BLaER1 (cell line): ENCODE results near the gene MTMR10.

Experiments used
- H3K27ac ChIP-seq: shearing (Covaris generic); formaldehyde crosslinking; 2 replicates; pipeline ENCODE4 v1.8.1; 2022
- H3K27me3 ChIP-seq: shearing (Covaris generic); formaldehyde crosslinking; 2 replicates; pipeline ENCODE4 v1.8.1; 2022
- H3K36me3 ChIP-seq: shearing (Covaris generic); formaldehyde crosslinking; 2 replicates; pipeline ENCODE4 v1.8.1; 2022
- H3K4me1 ChIP-seq: shearing (Covaris generic); formaldehyde crosslinking; 2 replicates; pipeline ENCODE4 v1.8.1; 2022
- H3K4me2 ChIP-seq: shearing (Covaris generic); formaldehyde crosslinking; 2 replicates; pipeline ENCODE4 v1.8.1; 2022
- H3K4me3 ChIP-seq: shearing (Covaris generic); formaldehyde crosslinking; 2 replicates; pipeline ENCODE4 v1.8.1; 2022
- H3K9ac ChIP-seq: shearing (Covaris generic); formaldehyde crosslinking; 2 replicates; pipeline ENCODE4 v1.8.1; 2022
- H3K9me3 ChIP-seq: shearing (Covaris generic); formaldehyde crosslinking; 2 replicates; pipeline ENCODE4 v1.8.1; 2022
- H4K20me1 ChIP-seq: shearing (Covaris generic); formaldehyde crosslinking; 2 replicates; pipeline ENCODE4 v1.8.1; 2022
- Cebpa-rat ChIP-seq: shearing (Covaris generic); IDR thresholded peaks from 2 replicates; pipeline ENCODE4 v1.8.1; 2022

The MTMR10 gene

DNA sequence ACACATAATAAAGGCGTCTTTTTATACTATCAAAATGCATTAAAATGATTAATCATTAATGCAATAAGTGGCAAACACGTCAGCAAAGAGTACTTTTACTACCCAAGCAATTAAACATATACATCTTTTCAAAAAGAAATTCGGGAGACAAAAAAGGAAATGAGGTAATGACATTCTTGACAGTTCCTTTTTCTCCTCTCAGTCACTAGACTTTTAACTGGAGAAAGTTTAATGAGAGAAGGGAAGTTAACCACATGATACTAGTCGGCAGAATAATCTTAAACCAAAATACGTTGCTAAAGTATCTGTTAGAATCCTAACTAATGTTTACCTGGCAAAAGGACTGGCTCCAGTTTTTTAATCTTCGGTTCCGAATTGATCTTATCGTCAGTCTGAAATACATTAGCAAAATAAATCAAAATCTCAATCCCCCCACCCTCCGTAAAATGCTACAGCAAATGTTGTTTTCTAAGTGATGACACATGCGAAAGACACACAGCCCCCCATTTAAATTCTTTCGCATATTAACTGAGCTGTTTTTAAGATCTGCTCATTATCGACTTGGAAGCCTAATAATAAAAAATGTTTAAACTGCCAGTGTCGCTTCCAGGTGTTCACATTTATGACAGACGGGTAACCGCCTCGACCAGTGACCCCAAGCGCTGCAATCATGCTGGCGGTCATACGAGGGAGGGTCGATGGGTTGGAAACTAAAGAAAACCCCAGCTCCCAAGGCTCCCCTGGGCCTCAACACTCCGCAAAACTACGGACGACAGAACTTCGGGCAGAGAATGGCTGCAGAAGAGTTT, 778 bp downstream of the MTMR10 start:
- H3K36me3 ChIP-seq, result peaks cover 16% of the 10 kb centered on the region
- peaks cover 41% of the 10 kb centered on the region for H4K20me1 ChIP-seq
- peak overlapping the region; percentile 93 for H3K4me2 ChIP-seq
- H3K9me3 ChIP-seq, result no peaks in the 10 kb centered on the region
- peak overlapping the region; percentile 91 for H3K4me3 ChIP-seq
- peaks cover 42% of the 10 kb centered on the region for H3K4me1 ChIP-seq
- no peak for TF ChIP-seq Cebpa-rat
- peak overlapping the region; percentile 95 for H3K9ac ChIP-seq
- no peaks in the 10 kb centered on the region for H3K27me3 ChIP-seq
- H3K27ac ChIP-seq, result peak overlapping the region; percentile 98

DNA sequence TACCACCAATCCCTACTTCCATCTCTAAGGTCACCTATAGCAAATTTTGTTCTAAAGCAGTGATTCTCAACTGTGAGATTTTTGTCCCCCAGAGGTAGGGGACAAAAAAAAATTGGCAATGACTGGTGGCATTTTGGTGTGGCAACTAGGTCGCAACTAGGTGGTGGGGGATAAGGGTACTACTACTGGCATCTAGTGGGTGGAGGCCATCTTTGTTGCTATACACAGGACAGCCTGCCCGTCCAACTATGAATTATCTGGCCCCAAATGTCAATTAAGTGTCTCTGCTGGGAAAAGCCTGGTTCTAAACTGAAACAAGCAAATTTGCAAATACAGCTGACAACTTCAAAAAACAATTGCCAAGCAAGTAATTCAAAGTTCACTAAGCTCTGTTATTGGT, 1.4 kb downstream of the MTMR10 start:
- no peak overlapping the region for H3K27ac ChIP-seq
- peak overlapping the region; percentile 95 for H3K9ac ChIP-seq

DNA sequence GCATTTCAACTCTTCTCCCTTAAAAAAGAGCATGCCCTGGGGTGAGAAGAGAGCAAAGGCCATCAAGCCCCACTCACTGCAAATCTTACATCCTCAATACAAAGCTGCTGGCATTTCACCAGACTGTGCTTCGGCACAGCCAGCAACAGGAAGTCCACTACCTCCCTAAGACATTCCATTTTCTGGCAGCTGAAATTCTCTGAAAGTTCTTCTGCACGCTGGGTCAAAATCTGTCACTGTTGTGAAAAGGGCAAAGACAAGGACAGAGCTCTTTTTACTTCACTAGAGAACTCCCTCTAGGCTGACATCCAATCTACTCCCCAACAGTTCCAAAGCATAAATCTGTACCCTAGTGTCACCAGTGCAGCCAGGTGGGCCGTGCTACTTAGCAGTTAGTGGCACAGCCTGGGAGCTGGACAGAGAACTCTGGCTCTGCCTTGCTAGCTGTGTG, 6.3 kb downstream of the MTMR10 start:
- Histone ChIP-seq H3K27ac (no peak overlapping the region), H3K4me3 (no peak overlapping the region), H3K36me3 (peaks cover 62% of the 10 kb centered on the region), H3K4me1 (peaks cover 54% of the 10 kb centered on the region), H3K4me2 (peak overlapping the region; percentile 63), H3K9ac (peak overlapping the region; percentile 26; the same call in 1 of the 2 replicates), H4K20me1 (peaks cover 84% of the 10 kb centered on the region), H3K27me3 (no peaks in the 10 kb centered on the region), H3K9me3 (no peaks in the 10 kb centered on the region)
- TF ChIP-seq Cebpa-rat, result no peak

More for the DNA sequence above, 1.4 kb downstream of the MTMR10 start:
- H3K36me3 ChIP-seq, result peaks cover 22% of the 10 kb centered on the region
- H4K20me1 ChIP-seq, result peaks cover 47% of the 10 kb centered on the region
- H3K27me3 ChIP-seq, result no peaks in the 10 kb centered on the region
- H3K4me2 ChIP-seq, result peak overlapping the region; percentile 93
- H3K9me3 ChIP-seq, result no peaks in the 10 kb centered on the region
- no peak for TF ChIP-seq Cebpa-rat
- H3K4me3 ChIP-seq, result peak overlapping the region; percentile 91
- H3K4me1 ChIP-seq, result peaks cover 48% of the 10 kb centered on the region

DNA sequence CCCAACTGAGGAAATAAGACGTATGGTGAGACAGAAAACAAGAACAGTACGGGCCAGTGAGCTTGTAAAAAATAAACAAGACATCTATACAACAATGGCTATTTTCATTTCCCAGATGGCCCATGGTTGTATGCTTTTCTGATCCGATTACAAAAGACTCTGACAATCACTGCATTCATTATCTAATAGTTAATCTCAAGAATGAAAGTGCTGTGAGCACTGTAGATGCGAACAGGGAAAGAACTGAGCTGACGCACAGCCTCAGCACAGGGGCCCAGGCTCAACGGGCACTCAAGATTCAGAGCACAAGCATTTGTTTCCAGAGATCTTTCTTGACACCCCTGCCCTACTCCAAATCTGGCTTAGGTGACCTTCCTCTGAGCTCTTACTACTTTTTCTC, 6.9 kb downstream of the MTMR10 start:
- Histone ChIP-seq H3K4me3 (no peak overlapping the region), H3K9ac (peak overlapping the region; percentile 26; the same call in 1 of the 2 replicates), H3K27me3 (no peaks in the 10 kb centered on the region), H3K36me3 (peaks cover 68% of the 10 kb centered on the region), H3K9me3 (no peaks in the 10 kb centered on the region), H3K4me2 (peak overlapping the region; percentile 63), H4K20me1 (peaks cover 84% of the 10 kb centered on the region), H3K4me1 (peaks cover 54% of the 10 kb centered on the region), H3K27ac (no peak overlapping the region)
- no peak for TF ChIP-seq Cebpa-rat

DNA sequence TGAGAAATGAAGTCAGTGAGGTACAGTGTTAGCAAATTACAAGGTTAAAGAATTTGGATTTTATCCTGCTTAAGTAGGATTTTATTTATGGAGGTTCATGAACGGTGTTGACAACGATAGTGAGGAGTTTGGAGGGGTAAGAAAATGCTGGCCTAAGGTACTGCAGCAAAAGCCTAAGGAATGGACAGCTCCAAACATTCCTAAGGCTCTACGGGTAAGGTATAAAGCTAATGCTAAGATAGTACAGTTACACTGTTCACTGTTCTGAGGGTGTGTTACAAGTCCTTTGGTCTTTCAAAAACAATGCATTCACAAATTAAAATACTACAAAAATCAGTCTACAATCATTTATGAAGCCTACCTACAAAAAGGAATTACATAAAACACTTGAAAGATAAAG, 7.3 kb downstream of the MTMR10 start:
- no peak overlapping the region for H3K27ac ChIP-seq

DNA sequence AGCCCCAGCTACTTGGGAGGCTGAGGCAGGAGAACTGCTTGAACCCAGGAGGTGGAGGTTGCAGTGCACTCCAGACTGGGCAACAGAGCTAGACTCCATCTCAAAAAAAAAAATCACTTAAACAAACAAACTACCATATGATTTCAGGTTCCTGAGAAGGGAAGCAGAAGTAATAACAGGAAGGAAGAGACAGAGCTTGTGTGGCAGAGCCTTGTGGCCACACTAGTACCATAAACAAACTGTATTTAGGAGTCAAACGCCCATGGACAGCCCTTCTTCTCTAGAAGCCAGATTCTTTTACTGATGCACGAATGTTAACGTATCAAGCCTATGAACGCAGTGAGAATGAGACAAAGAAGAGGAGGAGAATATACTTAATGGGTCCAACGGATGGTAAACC, 12.0 kb downstream of the MTMR10 start:
- Histone ChIP-seq H3K4me3 (no peak overlapping the region), H3K27me3 (no peaks in the 10 kb centered on the region), H3K9me3 (no peaks in the 10 kb centered on the region), H3K36me3 (peaks cover 77% of the 10 kb centered on the region), H3K27ac (no peak overlapping the region), H3K9ac (no peak overlapping the region), H4K20me1 (peaks cover 83% of the 10 kb centered on the region), H3K4me2 (peak overlapping the region; percentile 35), H3K4me1 (peaks cover 25% of the 10 kb centered on the region)
- no peak for TF ChIP-seq Cebpa-rat

More for the DNA sequence above, 7.3 kb downstream of the MTMR10 start:
- H3K36me3 ChIP-seq, result peaks cover 72% of the 10 kb centered on the region
- H3K27me3 ChIP-seq, result no peaks in the 10 kb centered on the region
- no peak for TF ChIP-seq Cebpa-rat
- H3K4me1 ChIP-seq, result peaks cover 54% of the 10 kb centered on the region
- H3K9ac ChIP-seq, result no peak overlapping the region
- no peaks in the 10 kb centered on the region for H3K9me3 ChIP-seq
- peak overlapping the region; percentile 63 for H3K4me2 ChIP-seq
- no peak overlapping the region for H3K4me3 ChIP-seq
- peaks cover 86% of the 10 kb centered on the region for H4K20me1 ChIP-seq

DNA sequence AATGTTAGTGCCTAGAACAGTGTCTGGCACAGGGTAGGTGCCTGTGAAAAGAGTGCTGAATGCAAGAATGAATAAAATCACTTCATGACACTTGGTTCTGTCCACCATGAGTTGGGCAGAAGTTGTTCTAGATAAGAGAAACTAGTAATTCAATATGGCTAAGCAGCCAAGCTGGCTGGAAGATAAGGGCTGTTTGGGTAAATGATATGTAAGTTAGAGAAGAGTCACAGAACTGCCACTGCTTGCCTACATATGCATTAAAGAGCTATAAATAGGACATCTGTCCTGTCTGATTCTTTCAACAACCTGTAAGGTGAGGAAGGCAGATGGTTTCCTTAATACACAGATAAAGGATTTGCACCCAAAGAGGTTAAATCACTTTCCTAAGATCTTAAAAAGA, 13.1 kb downstream of the MTMR10 start:
- Histone ChIP-seq H4K20me1 (peaks cover 72% of the 10 kb centered on the region), H3K9ac (no peak overlapping the region), H3K4me2 (no peak overlapping the region), H3K36me3 (peaks cover 80% of the 10 kb centered on the region), H3K9me3 (no peaks in the 10 kb centered on the region), H3K4me1 (peaks cover 17% of the 10 kb centered on the region), H3K27ac (no peak overlapping the region), H3K27me3 (no peaks in the 10 kb centered on the region), H3K4me3 (no peak overlapping the region)
- no peak for TF ChIP-seq Cebpa-rat

DNA sequence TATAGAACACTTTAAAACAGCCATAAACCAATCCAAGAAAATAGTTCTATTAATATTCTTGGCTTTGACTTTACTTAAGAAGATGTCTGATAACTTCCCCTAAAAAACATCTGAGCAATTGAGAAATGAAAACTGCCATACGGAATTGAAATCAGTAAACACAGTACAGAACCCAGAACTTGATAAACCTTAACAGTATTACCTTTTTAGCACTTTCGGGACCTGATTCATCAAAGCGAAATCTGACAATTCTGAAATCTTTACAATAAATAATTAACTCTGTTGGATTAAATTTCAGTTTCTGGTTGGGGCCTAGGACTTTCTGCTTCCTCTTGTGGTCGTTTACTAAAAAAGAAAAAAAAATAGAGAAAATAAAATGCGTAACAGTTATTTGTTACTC, 17.3 kb downstream of the MTMR10 start:
- H3K27ac ChIP-seq, result no peak overlapping the region
- H3K36me3 ChIP-seq, result peaks cover 81% of the 10 kb centered on the region
- H3K9ac ChIP-seq, result no peak overlapping the region
- H3K9me3 ChIP-seq, result no peaks in the 10 kb centered on the region
- peaks cover 2% of the 10 kb centered on the region for H3K4me1 ChIP-seq
- TF ChIP-seq Cebpa-rat, result no peak
- H4K20me1 ChIP-seq, result peaks cover 33% of the 10 kb centered on the region
- H3K4me3 ChIP-seq, result no peak overlapping the region
- no peak overlapping the region for H3K4me2 ChIP-seq
- no peaks in the 10 kb centered on the region for H3K27me3 ChIP-seq

DNA sequence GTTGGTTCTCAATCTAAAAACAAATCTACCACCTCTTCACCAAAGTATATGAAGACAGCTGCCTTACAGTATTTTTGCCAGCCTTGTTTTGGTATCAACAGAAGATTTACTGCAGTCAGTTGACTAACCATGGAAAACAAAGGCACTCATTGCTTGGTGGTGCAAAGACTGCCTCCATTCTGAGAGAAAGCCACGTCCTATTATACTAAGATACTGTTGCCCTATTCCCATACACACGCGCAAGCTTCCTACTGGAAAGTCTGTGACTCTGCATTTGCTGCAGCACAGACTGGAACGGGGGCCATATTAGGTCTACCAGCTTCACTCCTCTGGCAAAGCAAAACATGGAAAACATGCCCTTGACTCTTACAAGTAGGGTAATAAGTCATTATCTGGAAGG, 18.0 kb downstream of the MTMR10 start:
- no peak overlapping the region for H3K27ac ChIP-seq
- H4K20me1 ChIP-seq, result peaks cover 26% of the 10 kb centered on the region
- H3K4me1 ChIP-seq, result no peaks in the 10 kb centered on the region
- H3K36me3 ChIP-seq, result peaks cover 78% of the 10 kb centered on the region
- no peak overlapping the region for H3K9ac ChIP-seq
- no peak overlapping the region for H3K4me3 ChIP-seq
- no peaks in the 10 kb centered on the region for H3K9me3 ChIP-seq
- no peak for TF ChIP-seq Cebpa-rat
- H3K27me3 ChIP-seq, result no peaks in the 10 kb centered on the region
- no peak overlapping the region for H3K4me2 ChIP-seq

DNA sequence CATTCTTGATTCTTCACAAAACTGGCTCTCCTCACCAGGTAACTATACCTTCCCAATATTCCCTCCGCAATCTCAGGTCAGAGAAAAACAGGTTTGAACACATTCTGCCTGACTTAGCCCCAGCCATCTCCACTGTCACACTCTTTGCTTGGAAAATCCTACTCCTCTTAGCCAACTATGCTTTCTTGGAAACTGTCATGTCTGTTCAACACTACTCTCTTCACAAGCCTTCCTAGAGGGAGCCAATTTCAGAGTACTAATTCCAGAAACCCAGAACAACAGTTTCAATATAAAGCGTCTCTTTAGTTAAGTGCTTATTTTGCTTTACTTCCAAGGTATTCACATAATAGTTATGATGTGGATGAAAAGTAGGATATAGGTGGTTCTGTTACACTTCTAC, 21.7 kb downstream of the MTMR10 start:
- Histone ChIP-seq H3K27me3 (no peaks in the 10 kb centered on the region), H3K4me2 (no peak overlapping the region), H3K36me3 (peaks cover 71% of the 10 kb centered on the region), H3K4me1 (no peaks in the 10 kb centered on the region), H3K9ac (no peak overlapping the region), H3K4me3 (no peak overlapping the region), H3K9me3 (no peaks in the 10 kb centered on the region), H4K20me1 (no peaks in the 10 kb centered on the region; the same call in 1 of the 2 replicates), H3K27ac (no peak overlapping the region)
- TF ChIP-seq Cebpa-rat, result no peak
